ENCODE results near the gene STEAP2.

STEAP2 gene

DNA sequence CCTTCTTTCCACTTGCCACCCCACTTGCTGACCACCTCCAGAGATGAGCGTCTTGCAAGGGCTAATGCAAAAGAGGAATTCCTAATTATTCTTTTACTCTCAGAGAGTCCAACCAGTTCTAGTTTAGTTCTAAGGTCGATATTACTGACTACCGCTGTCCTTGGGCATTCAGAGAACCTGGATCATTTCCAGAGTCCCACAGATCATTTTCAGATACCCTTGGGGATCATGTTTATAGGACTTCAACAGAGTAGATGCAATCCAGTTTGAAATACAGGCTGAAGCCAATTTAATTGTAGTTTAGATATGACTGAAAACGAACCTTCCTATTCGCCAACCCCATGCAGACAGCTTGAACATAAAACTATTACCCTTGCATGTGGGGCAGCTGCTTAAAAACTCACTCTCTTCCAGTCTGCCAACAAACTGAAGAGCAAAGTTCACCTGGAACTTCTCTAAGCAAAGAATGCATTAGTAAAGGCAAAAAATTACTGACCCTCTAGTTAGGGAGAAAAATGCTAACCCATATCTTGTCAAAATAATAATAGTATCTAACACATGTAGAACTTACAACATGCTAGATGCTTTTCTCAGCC, 55.8 kb downstream of the STEAP2 start:
- DNase-seq (ENCODE audit: extremely low read depth in 1 of 2, low read depth in 1 of 2), result no peak

DNA sequence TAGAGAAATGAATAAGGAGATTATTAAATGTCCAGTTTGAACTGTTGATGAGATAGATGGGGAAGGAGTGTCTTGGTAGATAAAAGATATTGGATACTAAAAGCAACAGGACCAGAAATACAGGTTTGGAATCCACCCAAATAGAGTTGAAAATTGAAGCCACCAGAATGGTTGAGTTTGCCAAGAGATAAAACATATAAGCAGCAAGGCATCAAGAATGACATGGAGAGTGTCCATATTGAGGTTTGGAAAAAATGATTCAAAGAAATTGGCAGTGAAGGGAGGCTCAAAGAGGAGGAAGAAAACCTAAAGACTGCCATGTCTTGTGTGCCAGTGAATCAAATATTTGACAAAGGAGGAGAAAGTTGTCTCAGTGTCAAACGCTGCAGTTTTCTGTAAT, 57.6 kb downstream of the STEAP2 start:
- no peak for DNase-seq (ENCODE audit: extremely low read depth in 1 of 2, low read depth in 1 of 2)

DNA sequence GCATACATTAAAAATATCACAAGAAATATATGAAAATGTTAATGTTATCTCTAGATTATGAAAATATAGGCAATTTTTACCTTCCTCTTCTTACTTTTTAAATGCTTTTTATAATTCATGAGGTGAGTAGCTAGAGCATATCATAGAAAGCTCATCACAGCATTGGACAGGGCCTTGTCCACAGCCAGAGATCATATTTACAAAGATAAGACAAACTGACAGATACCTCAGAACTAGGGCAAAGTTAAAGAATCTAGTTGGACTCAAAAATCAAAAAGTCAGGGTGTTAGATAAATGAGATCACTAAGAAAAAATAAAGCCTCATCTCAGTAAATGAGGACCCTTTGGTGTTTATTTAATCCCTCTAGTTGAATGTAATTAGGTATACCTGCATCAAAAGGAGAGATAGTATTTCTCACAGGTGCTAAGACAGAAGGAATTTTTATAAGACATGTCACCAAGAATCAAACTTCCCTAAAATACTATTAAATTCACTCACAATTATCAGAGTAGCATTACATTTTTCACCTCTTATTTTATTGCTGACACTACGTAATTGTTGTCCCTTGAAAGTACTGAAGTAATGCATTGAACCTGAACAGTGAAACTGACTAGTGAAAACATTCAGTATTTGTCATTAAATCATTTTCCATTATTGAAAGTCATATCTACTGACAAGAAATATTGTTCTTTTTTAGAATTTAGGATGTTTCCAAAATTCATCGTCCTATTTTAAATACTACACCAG, 59.1 kb downstream of the STEAP2 start:
- no peak for DNase-seq (ENCODE audit: extremely low read depth in 1 of 2, low read depth in 1 of 2)

DNA sequence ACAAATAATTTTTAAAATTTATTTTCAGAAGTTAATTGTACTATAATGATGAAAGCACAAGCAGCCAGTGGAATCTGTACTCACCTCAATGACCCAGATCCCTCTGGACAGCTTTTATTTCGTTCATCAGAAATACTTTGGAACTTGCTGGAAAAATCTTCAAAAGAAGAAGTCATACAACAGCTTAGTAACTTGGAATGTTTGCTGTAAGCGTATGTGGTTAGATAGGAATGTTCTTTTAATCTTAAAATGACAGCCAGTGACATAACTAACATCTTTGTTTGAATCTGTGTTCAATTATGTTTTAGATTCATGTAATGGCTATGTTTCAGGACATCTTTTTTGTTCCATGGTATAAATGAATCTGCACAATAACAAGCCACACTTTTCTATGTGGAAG, 60.2 kb downstream of the STEAP2 start:
- DNase-seq (ENCODE audit: extremely low read depth in 1 of 2, low read depth in 1 of 2), result no peak

DNA sequence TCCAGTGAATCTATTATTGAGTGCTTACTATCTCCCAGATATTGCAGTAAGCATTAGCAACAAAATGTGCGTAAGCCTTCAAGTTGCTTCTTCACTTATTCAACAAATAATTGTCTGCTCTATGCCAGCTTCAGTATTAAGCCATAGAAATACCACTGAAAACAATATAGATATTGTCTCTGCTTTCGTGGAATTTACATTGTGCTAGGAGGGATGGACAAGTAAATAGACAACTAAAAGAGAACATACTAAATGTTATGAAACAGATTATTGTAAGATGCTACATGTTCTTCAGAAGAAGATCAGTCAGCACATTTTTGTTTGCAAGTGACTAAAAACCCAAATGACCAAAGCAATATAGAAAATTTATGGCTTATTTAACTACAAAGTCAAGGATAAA, 60.7 kb downstream of the STEAP2 start:
- no peak for DNase-seq (ENCODE audit: extremely low read depth in 1 of 2, low read depth in 1 of 2)

DNA sequence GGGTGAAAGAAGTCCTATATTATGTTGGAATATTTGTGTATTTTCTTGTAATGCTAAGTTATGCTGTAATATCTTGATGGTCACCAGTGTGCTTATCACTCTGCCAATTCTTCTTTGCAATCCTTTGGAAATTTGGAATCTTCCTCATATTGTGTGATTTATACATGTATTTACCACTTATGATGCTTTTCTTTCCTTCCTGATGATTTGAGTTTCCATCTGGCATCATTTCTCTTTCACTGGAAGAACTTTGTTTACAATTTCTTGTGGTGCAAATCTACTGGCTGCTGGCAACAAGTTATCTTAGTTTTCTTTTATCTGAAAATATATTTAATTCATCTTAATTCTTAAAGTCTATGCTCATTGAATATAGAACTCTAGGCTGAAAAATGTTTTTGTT, 62.6 kb downstream of the STEAP2 start:
- DNase-seq (ENCODE audit: extremely low read depth in 1 of 2, low read depth in 1 of 2), result no peak

DNA sequence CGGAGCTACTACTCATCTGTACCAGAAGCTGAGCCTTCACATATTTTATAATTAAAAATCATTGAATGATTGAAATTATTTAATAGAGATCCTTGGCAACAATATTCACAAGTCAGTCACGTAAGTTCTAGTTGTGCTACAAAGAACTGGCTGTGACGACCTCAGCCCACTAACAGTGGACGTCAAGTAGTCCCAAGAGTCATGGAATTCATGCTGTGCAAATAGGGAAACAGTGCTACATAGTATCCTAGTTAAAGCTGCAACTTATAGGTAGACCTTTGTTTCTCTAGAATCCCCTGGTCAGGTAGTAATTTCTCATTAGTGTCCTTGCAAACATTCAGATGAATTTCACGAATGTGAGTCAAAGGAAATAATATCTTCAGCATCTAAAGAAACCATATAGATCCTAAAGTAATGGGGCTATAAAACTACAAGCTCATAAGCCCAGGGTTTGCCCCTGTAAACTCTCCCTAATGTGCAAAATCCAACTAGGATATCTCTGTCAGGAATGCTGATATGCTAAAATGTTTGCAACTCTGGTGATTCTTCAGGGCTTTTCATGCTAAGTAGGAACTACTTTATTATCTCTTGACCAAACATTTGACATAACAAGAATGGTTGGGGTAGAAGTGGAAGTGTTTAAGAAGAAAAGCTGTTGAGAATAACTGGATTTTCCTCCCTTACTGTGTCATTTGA, 64.6 kb downstream of the STEAP2 start:
- no peak for DNase-seq (ENCODE audit: extremely low read depth in 1 of 2, low read depth in 1 of 2)

Measured in activated CD8-positive, alpha-beta memory T cell treated with anti-CD3 and anti-CD28 coated beads for 1 hour (primary cell).